ENCODE data around the gene VEPH1.
A peak's percentile ranks its signal among the peaks of the same experiment; 100 is the strongest.

Gene VEPH1

DNA sequence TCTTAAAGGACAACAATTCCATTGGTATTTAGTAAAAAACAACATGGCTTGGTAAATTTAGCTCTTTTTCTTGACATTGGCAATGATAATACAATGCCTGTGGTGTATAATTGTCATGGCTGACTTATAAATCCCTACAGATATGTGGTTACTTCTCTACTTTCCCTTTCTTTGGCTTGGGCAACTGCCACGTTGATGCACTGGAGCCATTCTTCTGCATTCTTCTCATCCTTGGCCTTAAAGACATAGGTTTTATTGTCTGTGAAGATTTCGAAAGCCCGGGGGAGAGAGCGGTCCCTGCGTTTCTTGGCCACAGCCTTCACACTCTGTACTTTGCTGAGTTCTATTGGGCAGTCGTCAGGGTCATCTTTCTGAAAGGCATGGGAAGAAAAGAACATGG is 242.2 kb downstream of the VEPH1 start:
- DNase-seq (ENCODE audit: low read depth in 2 of 2): no peak

DNA sequence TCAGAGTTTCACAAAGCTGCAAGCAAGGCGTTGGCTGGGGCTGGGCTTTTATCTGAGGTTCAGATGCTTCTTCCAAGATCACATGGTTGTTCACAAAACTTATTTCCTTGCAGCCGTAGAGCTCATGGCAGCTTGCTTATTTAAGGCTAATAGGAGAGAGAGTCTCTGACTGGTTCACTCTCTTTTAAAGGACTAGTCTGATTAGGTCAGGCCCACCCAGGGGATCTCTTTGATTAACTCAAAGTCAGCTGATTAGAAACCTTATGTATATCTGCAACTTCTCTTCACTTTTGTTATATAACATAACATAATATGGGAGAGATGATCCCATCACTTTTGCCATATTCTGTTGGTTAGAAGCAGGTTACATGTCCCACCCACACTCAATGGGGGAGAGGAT is 243.4 kb downstream of the VEPH1 start:
- no peak for DNase-seq (ENCODE audit: low read depth in 2 of 2)

DNA sequence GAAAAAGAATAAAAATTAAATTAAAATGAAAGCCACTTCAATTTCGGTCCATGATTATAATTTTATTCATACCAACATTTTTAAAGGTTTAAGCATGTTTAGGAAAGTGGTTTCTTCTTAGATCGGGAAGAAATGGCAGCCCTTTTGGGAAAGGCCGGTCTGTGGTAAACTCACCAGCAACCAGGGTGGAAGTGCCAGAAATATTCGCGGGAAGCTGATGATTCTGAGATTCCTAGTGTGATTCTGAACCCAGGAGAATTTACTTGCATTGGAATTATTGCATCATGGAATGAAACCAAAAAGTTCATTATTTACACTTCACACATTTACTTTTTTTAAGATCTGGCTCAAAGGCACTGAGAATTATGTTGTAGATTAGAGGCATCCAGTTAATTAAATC is 246.1 kb downstream of the VEPH1 start:
- DNase-seq (ENCODE audit: low read depth in 2 of 2): no peak

DNA sequence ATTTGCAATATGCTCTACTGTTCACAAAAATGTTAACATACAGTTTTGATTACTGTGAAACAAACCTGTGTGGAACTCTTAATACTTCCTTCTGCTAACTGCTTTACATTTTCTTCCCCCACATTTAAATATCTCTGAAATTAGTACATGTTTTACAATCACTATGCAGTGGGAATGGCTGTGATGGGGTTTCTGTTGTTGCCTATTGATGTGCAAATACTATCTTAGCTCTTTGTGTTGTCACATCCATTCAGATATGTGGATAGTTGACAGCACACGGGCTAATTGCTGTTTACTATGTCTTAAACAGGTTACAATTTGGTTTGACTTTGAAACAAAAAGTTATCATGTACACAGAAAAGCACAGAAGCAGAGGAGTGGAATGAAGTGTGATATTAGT is 247.4 kb downstream of the VEPH1 start:
- no peak for DNase-seq (ENCODE audit: low read depth in 2 of 2)

DNA sequence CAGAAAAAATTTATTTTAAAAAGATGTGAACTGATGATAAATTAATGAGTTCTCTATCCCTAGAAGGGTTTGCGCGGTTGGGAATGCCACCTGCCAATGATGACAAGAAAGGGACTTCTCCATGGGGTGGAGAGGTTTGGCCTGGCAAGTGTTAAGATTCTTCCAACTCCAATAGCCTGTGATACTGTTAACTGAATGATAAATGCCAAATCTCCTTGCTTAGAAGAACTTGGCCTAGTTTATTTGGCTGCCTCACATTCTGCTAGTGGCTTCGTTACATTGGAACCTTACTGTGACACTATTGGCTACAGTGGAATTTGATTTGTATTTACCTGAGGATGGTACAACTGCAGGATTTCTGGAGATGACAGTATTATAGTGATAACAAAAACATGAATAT is 251.5 kb downstream of the VEPH1 start:
- DNase-seq (ENCODE audit: low read depth in 2 of 2): no peak

DNA sequence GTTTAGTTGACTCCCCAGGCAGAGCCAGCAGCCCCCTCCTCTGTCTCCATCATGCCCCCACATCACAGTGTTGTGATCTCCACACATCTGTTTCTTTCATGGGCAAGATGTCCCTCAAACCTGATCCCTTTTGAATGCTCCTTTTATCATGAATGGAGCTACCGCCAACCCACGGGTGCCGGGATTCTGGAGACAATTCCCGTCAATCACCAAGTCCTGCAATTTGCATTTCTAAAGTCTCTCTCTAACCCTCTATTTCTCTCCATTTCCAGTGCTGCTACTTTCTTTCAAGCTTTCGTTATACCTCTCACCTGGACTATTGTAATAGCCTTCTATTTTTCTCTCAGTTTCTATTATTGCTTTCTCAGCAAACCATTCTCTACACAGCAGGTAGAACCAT is 253.6 kb downstream of the VEPH1 start:
- no peak for DNase-seq (ENCODE audit: low read depth in 2 of 2)

DNA sequence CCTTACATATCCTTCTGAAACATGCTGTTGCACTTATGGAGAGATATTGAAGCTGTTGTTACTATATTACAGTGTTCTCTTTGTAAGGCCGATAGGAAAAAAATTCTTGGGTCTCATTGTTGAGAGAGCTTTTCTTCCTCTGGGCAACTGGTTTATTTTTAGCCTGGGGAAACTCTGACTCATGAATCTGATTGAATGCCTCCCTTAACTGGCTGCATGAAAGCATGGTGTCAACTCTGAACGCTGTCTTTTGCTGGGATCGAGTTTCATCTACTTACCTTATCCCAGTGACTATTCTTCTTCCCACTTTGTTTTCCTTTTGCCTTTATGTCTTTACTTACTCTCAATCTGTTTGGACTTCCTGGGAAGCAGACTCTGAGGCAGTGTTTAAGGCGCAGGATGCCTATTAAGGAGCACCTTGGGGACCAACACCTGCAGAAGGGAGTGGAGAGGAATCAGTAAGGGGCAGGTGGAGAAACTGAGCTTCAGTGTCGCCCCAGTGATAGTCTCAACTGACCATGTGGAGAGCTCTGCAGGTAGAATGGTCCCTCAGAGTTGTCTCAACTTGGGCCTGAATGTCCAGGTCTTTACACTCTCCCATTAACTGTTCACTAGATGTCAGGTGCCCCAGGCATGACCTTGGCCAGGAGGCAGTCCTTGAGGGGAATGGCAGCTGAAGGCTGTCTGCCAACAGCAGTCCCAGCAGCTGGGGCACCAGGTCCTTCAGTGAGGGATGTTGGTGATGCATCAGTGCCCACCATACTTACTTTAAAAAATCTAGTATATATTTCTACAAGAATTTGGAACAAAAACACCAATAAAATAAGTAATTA is 254.4 kb downstream of the VEPH1 start:
- DNase-seq (ENCODE audit: low read depth in 2 of 2): no peak

DNA sequence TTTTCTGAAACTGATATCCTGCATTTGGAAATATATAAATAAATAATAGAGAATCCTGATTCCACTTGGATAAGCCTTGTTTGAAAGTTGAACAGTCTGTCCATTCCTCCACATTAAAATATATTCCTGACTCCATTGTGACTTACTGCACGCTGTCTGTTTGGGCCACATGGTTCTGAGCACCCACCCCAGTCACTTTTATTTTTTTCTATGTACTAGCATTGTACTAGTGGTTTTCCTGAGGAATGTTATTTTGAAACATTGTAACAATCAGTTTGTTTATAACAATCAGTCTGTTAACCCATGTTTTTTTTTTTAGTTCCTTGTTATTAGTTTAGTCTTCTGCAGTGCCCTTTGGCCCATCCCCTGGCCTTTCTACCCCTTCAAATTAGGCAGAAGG is 255.8 kb downstream of the VEPH1 start:
- no peak for DNase-seq (ENCODE audit: low read depth in 2 of 2)

DNA sequence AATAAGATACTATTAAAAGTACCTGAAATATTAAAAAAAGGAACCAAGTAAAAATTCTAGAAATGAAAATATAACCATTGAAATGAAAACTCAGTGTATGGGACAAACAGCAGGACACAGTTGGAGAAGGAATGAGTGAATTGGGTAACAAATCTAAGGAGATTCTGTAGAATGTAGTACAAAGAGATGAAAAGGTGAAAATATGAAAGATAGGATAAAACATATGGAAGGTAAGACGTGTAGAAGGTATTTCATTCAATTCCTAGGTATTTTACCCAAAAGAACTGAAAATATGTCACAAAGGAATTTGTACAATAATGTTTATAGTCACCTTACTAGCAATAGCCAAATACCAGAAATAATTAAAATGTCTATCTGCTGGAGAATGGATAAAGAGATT is 260.4 kb downstream of the VEPH1 start:
- no peak for DNase-seq (ENCODE audit: low read depth in 2 of 2)

DNA sequence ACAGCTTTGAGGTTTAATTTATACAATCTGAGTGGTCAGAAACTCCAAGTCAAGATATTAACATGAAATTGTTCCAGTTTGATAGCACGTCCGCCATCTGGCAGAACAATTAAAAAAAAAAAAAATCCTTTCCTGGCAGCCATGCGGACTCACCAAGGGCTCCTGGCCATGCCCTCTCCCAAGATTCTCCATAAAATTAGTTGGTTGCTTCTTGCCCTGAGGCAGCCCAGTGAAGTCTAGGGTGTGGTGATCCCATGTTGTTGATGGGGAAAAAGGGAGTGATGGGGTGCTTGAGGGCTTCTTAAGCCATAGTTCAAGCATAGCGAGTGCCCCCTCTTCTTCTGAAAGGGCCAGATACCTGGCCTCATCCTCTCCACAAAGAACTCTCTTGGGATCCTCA is 261.6 kb downstream of the VEPH1 start:
- no peak for DNase-seq (ENCODE audit: low read depth in 2 of 2)

DNA sequence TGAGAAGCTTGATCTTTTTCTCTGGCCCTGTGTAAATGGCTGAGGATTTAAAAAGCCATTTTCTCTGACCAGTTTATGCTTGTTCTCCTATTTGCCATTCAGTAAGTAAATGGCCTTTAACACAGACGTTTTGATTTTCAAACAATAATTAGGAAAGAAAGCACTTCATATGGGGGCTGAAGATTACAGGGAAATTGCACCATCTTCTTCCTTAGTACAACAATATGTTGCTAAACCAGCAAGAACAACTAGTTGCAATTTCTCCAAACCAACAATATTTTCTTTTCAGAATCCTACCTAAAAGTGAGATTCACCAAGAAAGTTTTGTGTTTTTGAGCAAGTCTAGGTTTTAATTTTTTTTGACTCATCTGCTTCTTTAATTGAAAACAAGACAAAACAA is 262.8 kb downstream of the VEPH1 start:
- no peak for DNase-seq (ENCODE audit: low read depth in 2 of 2)

DNA sequence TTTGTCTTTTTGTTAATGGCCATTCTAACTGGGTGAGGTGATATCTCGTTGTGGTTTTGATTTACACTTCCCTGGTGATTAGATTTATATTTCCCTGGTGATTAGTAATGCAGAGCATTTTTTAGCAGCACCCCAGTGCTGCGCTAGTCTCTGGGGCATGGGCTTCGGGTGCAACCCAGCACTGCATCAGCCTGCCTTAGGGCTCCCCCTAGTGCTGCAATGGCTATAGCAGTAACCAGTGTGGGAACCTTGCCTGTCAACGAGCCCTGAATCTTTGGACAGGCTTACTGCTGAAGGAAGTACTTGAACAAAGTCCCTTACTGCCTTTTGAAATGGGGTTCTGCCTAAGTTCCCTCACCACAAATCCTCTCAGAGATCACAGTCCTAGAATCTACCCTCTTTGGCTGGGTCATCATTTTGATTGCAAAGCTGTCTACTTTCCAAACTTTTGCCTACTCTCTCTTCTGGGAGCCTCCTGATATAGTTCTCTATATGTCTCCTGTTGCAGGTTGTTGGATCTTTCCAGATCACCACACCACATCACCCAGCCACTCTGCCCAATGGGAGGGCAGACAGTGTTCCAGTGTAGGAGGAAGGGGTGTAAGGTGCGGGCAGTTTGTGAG is 264.0 kb downstream of the VEPH1 start:
- DNase-seq (ENCODE audit: low read depth in 2 of 2): peak; percentile 26 to 59

DNA sequence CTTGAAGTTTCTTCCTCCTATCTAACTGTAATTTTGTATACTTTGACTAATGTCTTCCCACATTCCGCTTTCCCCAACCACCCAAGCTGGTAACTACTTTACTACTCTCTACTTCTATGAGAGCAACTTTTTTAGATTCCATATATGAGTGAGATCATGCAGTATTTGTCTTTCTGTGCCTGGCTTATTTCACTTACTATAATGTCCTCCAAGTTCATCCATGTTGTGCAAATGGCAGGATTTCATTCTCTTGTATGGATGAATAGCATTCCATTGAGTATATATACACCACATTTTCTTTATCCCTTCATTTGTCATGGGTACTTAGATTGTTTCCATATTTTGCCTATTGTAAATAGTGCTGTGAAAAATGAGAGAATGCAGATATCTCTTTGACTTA is 264.8 kb downstream of the VEPH1 start:
- DNase-seq (ENCODE audit: low read depth in 2 of 2): no peak

DNA sequence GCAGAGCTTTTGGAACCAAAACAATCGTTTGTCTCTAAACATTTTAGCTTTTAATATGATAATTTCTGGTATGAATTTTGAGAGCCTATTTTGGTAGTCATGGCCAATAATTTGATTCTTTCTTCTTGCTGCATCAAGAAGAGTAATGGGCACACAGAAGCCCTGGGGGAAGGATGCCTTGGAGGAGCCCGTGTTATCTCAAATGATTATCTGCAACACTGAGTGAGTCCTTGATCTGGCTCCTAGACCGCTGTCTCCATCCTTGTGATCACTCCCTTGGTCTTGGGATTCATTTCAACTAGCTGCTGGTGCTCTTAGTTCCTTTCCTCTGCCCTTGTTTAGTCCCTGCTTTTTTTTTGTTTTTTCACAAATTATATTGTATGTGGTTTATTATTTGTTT is 265.3 kb downstream of the VEPH1 start:
- DNase-seq (ENCODE audit: low read depth in 2 of 2): no peak

DNA sequence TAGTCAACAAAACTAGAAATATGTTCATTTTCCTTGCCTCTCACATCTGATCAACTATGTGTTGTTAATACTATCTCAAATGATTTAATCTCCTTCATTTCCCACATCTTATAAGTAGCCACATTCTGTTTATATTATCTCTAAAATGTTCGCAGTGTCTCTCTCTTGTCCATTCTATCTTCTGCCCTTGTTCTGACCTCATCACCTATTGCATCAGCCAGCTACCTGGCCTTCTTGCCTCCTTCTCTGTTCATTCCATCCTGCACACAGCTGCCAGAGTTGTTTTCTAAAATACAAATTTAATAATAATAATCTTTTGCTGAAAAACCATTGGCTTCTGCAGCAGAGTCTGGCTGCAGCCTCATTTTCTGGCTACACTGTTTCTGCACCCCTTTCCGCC is 267.9 kb downstream of the VEPH1 start:
- DNase-seq (ENCODE audit: low read depth in 2 of 2): no peak

DNA sequence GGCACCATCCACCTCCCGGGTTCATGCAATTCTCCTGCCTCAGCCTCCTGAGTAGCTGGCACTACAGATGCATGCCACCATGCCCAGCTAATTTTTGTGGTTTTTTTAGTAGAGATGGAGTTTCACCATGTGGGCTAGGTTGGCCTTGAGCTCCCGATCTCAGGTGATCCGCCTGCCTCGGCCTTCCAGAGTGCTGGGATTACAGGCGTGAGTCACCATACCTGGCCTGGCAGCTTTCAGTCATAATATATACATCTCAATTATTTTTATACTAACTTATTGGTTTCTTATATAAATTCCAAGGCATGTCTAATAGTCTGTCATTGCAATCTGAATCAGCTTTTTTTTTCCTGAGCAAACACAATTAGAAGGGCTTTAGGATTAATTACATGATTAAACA is 269.3 kb downstream of the VEPH1 start:
- no peak for DNase-seq (ENCODE audit: low read depth in 2 of 2)

DNA sequence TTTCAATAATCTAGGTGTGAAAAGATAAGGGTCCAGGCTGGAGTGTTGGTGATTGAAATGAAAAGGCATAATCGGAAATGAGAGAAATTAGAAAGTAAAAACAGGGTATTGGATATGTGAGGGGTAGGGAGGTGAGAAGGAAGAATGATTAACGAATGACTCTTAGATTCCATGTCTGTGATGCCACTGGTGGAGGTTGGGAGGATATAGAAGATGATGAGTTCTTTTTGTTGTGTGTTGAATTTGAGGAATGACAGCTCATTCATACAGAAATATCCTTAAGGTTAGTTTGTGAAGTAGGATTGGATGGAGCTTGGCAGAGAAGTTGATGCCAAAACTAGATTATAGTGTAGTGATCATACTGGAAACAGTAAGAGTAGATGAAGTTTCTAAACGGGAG is 271.1 kb downstream of the VEPH1 start:
- DNase-seq (ENCODE audit: low read depth in 2 of 2): no peak

DNA sequence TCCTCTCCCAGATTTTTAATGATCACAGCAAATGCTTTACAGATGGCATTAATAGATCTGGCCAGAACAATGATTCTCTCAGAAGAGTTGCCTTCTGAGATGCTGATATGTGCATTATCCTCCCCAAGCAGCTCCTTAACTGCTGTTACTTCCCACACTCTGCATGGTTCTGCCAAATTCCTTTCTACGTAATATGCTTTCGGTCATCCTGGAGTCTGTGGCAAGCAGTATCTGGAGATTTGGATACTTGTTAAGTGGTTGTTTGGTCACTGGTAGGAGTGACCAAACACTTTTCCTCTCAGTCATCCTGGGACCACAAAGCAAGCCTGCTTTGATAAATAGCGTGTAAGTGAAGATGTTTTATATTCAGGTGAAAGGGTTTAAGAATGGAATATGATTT is 272.1 kb downstream of the VEPH1 start:
- no peak for DNase-seq (ENCODE audit: low read depth in 2 of 2)

DNA sequence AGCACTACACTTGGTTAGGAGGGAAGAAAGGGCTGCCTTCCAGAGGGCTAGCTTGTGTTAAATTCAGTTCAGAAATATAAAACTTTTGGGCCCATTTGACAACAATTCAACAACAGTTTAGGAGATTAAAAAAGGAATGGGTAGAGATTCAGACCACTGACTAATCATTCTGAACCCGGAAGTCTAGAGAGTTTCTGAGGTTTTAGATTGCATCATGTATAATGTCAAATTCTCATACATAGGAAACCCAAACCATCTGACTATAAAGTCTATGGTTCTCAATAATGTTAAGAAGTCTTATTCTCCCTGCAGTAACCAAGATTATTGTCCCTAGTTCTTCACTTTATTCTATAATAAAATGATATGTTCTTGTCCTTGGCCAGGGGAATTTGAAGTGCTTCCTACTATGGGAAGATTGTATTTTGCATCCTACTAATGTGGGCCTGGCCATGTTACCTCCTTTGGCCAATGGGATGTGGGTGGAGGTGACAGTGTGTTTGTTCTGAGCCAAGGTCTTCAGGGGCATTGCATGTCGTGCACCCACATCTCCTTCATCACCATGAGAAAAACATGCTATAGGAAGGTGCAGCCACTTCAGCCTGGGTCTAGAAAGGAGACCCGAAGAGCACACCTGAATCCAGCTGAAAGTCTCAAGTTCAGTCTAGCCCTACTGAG is 276.9 kb downstream of the VEPH1 start:
- DNase-seq (ENCODE audit: low read depth in 2 of 2): no peak

DNA sequence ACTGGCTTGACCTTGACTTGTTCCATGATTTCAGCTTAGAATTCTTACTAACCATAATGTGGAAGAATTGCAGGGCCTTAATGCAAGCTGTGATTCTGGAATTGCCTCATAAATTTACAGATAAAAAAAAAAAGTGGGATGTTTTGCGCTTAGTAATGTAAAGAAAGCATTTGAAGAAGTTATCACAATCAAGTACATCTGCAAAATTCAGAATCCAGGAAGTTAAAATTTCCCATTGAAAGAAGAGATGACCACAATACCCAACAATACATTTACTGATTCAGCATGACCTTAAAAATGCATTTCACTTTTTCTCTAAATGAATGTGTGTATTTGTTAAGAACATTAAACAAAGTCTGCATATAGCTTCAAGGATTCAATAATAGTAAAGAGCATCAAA is 278.2 kb downstream of the VEPH1 start:
- DNase-seq (ENCODE audit: low read depth in 2 of 2): no peak

DNA sequence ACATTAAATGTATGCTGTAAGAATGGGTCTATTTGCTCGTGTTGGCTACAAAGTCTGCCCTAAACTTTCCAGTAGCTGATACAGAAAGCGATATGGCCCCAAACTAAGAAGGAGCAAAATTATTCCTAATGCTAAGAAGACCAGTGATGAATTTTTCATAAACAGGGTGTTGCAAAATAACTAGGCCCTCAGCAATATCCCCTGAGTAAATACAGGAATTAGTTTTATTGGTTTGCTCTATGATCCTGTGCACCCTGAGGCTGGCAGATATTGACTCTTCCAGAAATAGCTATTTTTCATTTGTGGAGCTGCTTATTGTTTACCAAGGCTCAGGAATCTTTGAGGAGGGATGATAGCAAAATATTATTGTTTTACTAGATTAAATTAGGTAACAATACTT is 282.3 kb downstream of the VEPH1 start:
- no peak for DNase-seq (ENCODE audit: low read depth in 2 of 2)

DNA sequence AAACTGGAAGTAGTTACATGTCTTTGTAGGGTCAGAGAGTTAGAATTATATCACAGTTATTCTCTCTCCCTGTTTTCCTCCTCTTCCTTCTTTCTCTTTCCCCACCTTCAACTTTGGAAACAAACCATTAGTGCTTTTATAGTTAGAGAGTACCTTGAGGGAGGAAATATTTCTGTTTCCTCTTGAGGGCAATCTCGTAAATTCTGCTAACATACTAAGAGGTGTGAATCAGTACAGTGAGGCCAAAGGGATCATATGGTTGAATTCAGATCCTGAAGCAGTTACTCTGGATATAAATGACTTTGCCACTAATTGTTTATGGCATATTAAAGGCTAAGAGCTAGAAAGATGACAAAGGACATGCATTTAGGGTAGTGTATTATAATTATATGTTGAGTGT is 283.0 kb downstream of the VEPH1 start:
- no peak for DNase-seq (ENCODE audit: low read depth in 2 of 2)

DNA sequence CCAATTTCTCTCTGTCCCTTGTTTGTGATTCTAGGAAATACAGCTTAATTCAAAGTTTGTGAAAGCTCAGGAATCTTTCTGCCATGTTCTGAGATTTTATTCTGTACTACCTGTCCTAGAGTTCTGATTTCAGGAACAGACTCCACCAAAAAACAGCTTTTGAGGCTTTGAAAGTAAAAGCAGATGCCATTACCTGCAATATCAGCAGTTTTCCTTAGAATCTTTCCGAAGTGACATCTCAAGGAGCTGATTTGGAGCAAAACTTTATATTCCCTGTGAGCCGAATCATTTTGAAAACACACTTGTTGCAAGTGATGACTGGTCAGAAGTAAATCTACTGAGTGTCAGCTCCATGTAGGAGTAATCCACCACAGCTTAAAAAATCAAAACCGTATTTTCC is 284.0 kb downstream of the VEPH1 start:
- DNase-seq (ENCODE audit: low read depth in 2 of 2): no peak
